Measurements from ENCODE around the gene RFC1. TPM values are rescaled to one million over a fixed set of nuclear protein-coding genes. Genes with fewer than 3 reads are reported as not detected.
"Not testable (repeated sequence)": the region's sequence is repeated elsewhere in the genome, so short reads cannot be mapped to it uniquely, and the experiment has no call there.

RFC1 gene, protein sequence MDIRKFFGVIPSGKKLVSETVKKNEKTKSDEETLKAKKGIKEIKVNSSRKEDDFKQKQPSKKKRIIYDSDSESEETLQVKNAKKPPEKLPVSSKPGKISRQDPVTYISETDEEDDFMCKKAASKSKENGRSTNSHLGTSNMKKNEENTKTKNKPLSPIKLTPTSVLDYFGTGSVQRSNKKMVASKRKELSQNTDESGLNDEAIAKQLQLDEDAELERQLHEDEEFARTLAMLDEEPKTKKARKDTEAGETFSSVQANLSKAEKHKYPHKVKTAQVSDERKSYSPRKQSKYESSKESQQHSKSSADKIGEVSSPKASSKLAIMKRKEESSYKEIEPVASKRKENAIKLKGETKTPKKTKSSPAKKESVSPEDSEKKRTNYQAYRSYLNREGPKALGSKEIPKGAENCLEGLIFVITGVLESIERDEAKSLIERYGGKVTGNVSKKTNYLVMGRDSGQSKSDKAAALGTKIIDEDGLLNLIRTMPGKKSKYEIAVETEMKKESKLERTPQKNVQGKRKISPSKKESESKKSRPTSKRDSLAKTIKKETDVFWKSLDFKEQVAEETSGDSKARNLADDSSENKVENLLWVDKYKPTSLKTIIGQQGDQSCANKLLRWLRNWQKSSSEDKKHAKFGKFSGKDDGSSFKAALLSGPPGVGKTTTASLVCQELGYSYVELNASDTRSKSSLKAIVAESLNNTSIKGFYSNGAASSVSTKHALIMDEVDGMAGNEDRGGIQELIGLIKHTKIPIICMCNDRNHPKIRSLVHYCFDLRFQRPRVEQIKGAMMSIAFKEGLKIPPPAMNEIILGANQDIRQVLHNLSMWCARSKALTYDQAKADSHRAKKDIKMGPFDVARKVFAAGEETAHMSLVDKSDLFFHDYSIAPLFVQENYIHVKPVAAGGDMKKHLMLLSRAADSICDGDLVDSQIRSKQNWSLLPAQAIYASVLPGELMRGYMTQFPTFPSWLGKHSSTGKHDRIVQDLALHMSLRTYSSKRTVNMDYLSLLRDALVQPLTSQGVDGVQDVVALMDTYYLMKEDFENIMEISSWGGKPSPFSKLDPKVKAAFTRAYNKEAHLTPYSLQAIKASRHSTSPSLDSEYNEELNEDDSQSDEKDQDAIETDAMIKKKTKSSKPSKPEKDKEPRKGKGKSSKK
- 10 to 100 TPM; 64.4 to 79.9 (median 73.3) TPM for polyA plus RNA-seq (ENCODE audit: insufficient read length in 4 of 4)

DNA sequence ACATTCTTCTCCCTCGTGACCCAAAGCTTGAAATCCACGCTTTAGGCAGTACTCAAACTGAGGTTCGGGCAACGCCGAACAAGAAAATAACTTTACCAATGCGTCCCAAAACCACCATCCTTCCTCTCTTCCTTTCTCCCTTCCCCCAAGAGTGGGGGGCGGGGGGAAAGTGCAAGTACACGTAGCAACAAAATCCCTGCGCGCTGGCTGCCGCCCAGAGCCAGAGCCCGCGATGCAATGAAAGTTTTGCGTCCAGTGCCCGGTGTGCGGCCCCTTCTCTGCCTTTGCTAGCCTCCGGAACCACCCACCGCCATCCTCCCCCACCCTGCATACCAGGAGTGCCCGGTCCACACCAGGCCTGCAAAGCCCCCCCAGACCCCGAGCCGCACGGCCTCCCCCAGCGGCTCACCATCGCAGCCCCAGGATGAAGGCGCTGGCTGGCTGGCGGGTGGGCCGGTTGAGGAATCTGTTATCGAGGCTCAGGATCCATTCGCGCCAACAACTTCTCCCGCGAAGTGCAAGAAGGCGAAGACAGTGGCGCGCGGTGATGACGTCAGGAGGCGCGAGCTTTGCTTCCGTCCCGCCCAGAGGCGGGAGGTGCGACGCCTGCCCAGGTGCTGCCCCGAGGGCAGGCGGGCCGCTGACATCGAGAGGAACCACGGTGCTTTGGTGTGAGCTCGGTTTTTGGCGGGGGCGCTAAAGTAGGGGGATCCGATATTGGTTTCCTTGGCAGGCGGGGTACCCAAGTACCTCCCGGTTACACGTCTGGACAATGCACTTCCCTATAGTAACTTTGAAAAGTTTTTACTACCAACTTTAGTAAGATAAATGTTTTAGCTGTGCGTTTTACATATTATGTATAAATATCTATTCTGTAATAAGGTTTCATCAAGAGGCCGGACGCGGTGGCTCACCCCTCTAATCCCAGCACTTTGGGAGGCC lies at the start of gene RFC1:
TSS of gene RFC1 (minus strand) at position 533 of the 942 bp plus-strand sequence. CDS start at position 412, 121 bp downstream.
- peak; percentile 86 to 94 (median 88) for DNase-seq (ENCODE audit: low read depth in 4 of 4, low spot score in 2 of 4)

DNA sequence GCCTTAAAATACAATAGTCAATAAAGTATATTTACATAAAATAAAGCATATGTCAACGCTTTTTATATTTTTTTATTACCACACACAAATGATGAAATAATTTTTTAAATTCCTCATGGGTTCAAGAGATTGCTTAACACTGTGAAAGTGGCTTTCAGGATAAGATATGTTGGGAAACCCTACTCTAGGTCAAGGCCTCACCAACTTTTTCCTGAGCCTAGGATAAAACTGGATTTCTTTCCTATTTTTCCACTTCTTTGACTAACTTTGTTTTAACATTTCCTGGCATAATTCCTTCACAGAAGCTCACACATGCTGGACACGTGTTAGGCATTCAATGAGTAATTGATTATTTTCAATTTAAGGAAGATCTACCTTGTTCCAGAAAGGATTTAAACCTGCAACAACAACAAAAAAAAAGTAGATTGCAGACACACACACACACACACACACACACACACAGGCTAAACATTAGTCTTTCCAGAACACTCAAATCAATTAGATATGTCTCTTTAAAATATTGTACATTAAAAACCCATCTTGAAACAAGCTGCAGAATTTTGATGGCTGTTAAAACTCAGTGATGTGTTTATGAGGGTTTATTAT lies 49.6 kb upstream of the RFC1 start:
- no peak for DNase-seq (ENCODE audit: low read depth in 4 of 4, low spot score in 2 of 4)

GRCh38 chr4:39411561-39411960 lies 45.4 kb upstream of the RFC1 start:
- not testable (repeated sequence) for DNase-seq (ENCODE audit: low read depth in 4 of 4, low spot score in 2 of 4)

DNA sequence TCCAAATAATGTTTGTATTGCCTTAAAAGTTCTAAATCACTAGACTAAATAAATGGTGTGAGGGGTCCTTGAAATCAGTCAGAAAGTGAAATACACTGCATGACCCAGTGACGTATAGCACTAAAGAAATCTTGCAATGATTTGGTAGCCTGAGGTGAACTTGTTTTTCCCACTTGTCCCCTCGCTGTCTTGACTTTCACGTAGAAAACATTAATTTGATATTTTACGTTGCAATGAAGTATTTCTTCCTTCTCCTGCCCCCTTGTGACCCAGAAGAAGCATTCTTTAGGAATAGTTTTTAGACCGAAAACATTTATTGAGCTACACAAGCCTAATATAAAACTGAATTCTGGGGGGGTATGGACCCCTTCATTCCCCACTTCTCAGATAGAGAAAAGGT lies 44.3 kb upstream of the RFC1 start:
- no peak for DNase-seq (ENCODE audit: low read depth in 4 of 4, low spot score in 2 of 4)

DNA sequence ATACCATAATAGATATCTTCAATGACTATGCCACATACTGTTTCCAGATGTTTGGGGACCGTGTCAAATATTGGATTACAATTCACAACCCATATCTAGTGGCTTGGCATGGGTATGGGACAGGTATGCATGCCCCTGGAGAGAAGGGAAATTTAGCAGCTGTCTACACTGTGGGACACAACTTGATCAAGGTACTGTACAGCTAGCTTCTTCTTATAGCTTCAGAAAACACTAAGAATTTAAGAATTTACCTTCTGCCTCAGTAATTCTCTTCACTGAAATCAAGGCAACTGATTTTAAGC lies 41.4 kb upstream of the RFC1 start:
- no peak for DNase-seq (ENCODE audit: low read depth in 4 of 4, low spot score in 2 of 4)

DNA sequence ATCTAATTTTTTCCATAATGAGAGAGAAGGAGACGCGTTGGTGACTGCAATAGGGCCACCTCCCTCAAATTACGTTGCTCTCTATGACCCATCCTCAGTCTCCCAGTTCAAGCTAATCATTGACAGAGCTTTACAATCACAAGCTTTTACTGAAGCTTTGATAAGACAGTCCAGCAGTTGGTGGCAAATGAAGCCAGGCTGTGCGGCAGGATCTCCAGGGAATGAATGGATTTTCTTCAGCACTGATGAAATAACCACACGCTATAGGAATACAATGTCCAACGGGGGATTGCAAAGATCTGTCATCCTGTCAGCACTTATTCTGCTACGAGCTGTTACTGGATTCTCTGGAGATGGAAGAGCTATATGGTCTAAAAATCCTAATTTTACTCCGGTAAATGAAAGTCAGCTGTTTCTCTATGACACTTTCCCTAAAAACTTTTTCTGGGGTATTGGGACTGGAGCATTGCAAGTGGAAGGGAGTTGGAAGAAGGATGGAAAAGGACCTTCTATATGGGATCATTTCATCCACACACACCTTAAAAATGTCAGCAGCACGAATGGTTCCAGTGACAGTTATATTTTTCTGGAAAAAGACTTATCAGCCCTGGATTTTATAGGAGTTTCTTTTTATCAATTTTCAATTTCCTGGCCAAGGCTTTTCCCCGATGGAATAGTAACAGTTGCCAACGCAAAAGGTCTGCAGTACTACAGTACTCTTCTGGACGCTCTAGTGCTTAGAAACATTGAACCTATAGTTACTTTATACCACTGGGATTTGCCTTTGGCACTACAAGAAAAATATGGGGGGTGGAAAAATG lies 40.8 kb upstream of the RFC1 start, which contains the start of gene KLB:
TSS of gene KLB (plus strand) at position 168 of the 821 bp plus-strand sequence. CDS start at position 188, 20 bp downstream.
- DNase-seq (ENCODE audit: low read depth in 4 of 4, low spot score in 2 of 4): no peak

DNA sequence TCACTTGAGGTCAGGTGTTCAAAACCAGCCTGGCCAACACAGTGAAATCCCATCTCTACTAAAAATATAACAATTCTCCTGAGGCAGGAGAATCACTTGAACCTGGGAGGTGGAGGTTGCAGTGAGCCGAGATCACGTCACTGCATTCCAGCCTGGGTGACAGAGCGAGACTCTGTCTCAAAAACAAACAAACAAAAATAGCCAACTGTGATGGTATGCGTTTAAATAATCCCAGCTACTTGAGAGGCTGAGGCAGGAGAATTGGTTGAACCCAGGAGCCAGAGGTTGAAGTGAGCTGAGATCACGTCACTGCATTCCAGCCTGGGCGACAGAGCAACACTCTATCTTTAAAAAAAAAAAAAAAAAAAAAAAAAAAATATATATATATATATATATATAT lies 35.5 kb upstream of the RFC1 start:
- not testable (repeated sequence) for DNase-seq (ENCODE audit: low read depth in 4 of 4, low spot score in 2 of 4)

GRCh38 chr4:39394706-39395105 lies 28.5 kb upstream of the RFC1 start:
- DNase-seq (ENCODE audit: low read depth in 4 of 4, low spot score in 2 of 4): no peak

- DNase-seq (ENCODE audit: low read depth in 4 of 4, low spot score in 2 of 4): no peak
Observed at GRCh38 chr4:39390603-39391002, 24.4 kb upstream of the RFC1 start.

GRCh38 chr4:39384563-39384962 lies 18.4 kb upstream of the RFC1 start:
- no peak for DNase-seq (ENCODE audit: low read depth in 4 of 4, low spot score in 2 of 4)

- no peak for DNase-seq (ENCODE audit: low read depth in 4 of 4, low spot score in 2 of 4)
Observed at GRCh38 chr4:39383690-39384089, 17.5 kb upstream of the RFC1 start.

- no peak for DNase-seq (ENCODE audit: low read depth in 4 of 4, low spot score in 2 of 4)
Observed at GRCh38 chr4:39375478-39375877, 9.3 kb upstream of the RFC1 start.

GRCh38 chr4:39371209-39371608 lies 5.0 kb upstream of the RFC1 start:
- not testable (repeated sequence) for DNase-seq (ENCODE audit: low read depth in 4 of 4, low spot score in 2 of 4)

GRCh38 chr4:39369301-39369700 lies 3.1 kb upstream of the RFC1 start:
- DNase-seq (ENCODE audit: low read depth in 4 of 4, low spot score in 2 of 4): no peak

GRCh38 chr4:39367166-39367565 lies 1.0 kb upstream of the RFC1 start:
- no peak for DNase-seq (ENCODE audit: low read depth in 4 of 4, low spot score in 2 of 4)

DNA sequence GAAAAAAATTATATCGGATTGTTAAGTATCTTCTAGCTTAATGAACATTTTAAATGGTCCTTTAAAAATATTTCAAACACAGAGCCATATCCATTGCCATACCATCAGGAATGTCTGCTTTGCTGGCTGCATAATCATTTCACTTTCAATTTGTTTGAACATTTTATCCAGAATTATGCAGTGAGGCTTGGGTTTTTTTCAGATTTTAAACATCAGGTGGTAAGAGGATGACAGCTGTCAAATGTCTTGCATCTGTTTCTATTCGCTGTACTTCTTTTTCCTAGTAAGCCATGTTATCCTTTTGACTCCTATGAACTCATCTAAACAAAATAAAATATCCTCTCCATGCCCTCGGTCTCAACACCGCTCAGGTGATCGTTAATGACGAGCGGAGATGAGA lies 802 bp downstream of the RFC1 start:
- no peak for DNase-seq (ENCODE audit: low read depth in 4 of 4, low spot score in 2 of 4)

DNA sequence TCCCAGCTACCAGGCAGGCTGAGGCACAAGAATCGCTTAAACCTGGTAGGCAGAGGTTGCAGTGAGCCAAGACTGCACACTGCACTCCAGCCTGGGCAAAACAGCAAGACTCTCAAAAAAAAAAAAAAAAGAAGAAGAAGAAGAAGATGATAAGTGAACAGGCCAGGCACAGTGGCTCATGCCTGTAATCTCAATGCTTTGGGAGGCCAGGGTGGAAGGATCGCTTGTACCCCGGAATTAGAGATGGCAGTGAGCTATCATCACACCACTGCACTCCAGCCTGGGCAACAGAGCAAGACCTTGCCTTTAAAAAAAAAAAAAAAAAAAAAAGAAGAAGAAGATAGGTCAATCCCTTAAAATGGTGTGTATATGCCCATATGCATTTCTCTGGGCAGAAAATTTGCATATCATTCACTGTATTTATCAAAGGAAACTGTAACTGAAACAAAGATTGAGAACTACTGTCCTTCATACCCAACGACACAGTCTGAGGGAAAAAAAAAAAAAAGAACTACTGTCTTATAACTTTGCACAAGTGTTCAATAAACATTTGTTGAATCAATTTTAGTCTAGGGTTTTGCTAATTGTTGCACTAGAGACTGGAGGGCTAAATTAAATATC lies 2.3 kb downstream of the RFC1 start:
- DNase-seq (ENCODE audit: low read depth in 4 of 4, low spot score in 2 of 4): no peak

DNA sequence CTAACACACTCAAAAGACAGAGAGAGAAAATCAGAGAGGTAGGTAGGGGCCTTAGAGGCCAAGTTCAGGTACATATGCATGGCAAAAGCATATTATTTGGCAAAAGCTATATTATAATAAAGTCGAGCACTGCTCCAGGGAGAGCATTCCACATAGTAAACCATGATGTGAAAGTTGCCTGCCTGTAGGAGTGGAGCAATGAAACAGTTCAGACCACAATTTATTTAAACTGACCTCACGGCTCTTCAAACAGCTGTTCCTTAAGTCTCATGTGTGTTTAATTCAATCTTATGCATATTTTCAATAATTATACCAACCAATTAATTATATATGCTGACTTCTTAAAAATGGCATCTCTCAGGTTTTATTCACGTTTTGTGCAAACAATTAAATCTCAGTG lies 3.3 kb downstream of the RFC1 start:
- DNase-seq (ENCODE audit: low read depth in 4 of 4, low spot score in 2 of 4): no peak
